Measurements from ENCODE around the gene OSTF1. TPM values are rescaled to one million over a fixed set of nuclear protein-coding genes. Genes with fewer than 3 reads are reported as not detected.

Gene OSTF1
- total RNA-seq, 1 experiment from 2014 or later: 17.8 TPM

- Mint-ChIP-seq H3K4me1 (peaks cover 1% of the 10 kb centered on the region), H3K9me3 (peaks cover 30% of the 10 kb centered on the region), H3K27ac (no peak overlapping the region), H3K4me3 (no peak overlapping the region), H3K27me3 (ENCODE audit: low read depth) (no peaks in the 10 kb centered on the region), H3K36me3 (no peaks in the 10 kb centered on the region; the same call in 1 of the 2 replicates)
- POLR2A ChIA-PET: no interaction called here
- CTCF ChIA-PET: interaction anchor here (1.4 kb wide), 1 partner anchor 22 kb away, joined by 3 read pairs; no protein-coding TSS in a partner anchor
- DNase-seq (ENCODE audit: low spot score) (no peak), ATAC-seq (no peak)
- TF ChIP-seq NFYB (CRISPR knock-in tag; conservative IDR thresholded peaks at IDR 0.05; ENCODE audit: low read depth): no peak
- TF ChIP-seq TEAD4 (CRISPR knock-in tag; IDR thresholded peaks at IDR 0.05): no peak
- no peak for TF ChIP-seq FOXJ3 (CRISPR knock-in tag; IDR thresholded peaks at IDR 0.05; ENCODE audit: borderline replicate concordance)
- no peak for TF ChIP-seq FOXP1 (CRISPR knock-in tag; IDR thresholded peaks at IDR 0.05; ENCODE audit: borderline replicate concordance)
- no peak for TF ChIP-seq PREB (CRISPR knock-in tag; IDR thresholded peaks at IDR 0.05; ENCODE audit: borderline replicate concordance)
- TF ChIP-seq JUN (CRISPR knock-in tag; IDR thresholded peaks at IDR 0.05): no peak
- no peak for TF ChIP-seq CBFB (CRISPR knock-in tag; IDR thresholded peaks at IDR 0.05; ENCODE audit: low read depth)
- no peak for TF ChIP-seq HMGXB4 (CRISPR knock-in tag; IDR thresholded peaks at IDR 0.05)
- no peak for TF ChIP-seq ZBTB43 (CRISPR knock-in tag; IDR thresholded peaks at IDR 0.05)
- no peak for TF ChIP-seq ARID4B (CRISPR knock-in tag; IDR thresholded peaks at IDR 0.05; ENCODE audit: borderline replicate concordance)
- TF ChIP-seq ZNF532 (CRISPR knock-in tag; IDR thresholded peaks at IDR 0.05; ENCODE audit: borderline replicate concordance): no peak
- no peak for TF ChIP-seq JAZF1 (CRISPR knock-in tag; IDR thresholded peaks at IDR 0.05)
- TF ChIP-seq ATF2 (CRISPR knock-in tag; IDR thresholded peaks at IDR 0.05; ENCODE audit: borderline replicate concordance, low read depth): no peak
- no peak for TF ChIP-seq TCF7 (CRISPR knock-in tag; IDR thresholded peaks at IDR 0.05; ENCODE audit: low read depth)
- TF ChIP-seq ERG (CRISPR knock-in tag; IDR thresholded peaks at IDR 0.05): no peak
- no peak for TF ChIP-seq RORB (CRISPR knock-in tag; IDR thresholded peaks at IDR 0.05)
- TF ChIP-seq CREB1 (CRISPR knock-in tag; IDR thresholded peaks at IDR 0.05): no peak
- no peak for TF ChIP-seq RELA (CRISPR knock-in tag; IDR thresholded peaks at IDR 0.05; ENCODE audit: borderline replicate concordance)
Observed at GRCh38 chr9:75163764-75164163, 75.5 kb downstream of the OSTF1 start.

All from WTC11 (cell line).